Measurements from ENCODE around the gene NUP54.

Gene NUP54
- long read RNA-seq, transcript NUP54-211 (11 exons, 1,385 nt): minor isoform, 6 of 454 reads
- long read RNA-seq, transcript NUP54-201 (12 exons, 2,367 nt): major isoform, 376 of 454 reads
- long read RNA-seq, transcript NUP54-217 (11 exons, 1,563 nt): minor isoform, 5 of 454 reads
- long read RNA-seq, partial matches to known transcripts: 13 of 454 reads
- long read RNA-seq, other reads (novel, unspliced or antisense): 54 of 454 reads

GRCh38 chr4:76148142-76148865 is at the start of gene NUP54:
Gene NUP54, minus strand, starts transcription at chr4:76148397. Its CDS starts 23 bp downstream, at chr4:76148374.
- Histone ChIP-seq H3K4me3 (replicated peaks; ENCODE audit: insufficient read depth, low read length) (peak within 1 kb of the TSS; percentile 65), H3K27ac (replicated peaks) (peak within 1 kb of the TSS; percentile 97), H3K27me3 (ENCODE audit: insufficient read depth, poor library complexity, severe bottlenecking) (no peaks in the 10 kb centered on the region)
- DNase-seq (ENCODE audit: low read depth in 1 of 2, low spot score in 1 of 2): peak; percentile 88 to 96
- no peak for TF ChIP-seq SPI1 (IDR thresholded peaks at IDR 0.05; ENCODE audit: borderline replicate concordance, low read depth)
- TF ChIP-seq CTCF (IDR thresholded peaks at IDR 0.05; ENCODE audit: insufficient read depth, low read length): no peak
- TF ChIP-seq GABPA (IDR thresholded peaks at IDR 0.05; ENCODE audit: low read depth): peak; percentile 95
- TF ChIP-seq POLR2AphosphoS5 (IDR thresholded peaks at IDR 0.05; ENCODE audit: low read depth): peak; percentile 90
- peak; percentile 51 for TF ChIP-seq REST (IDR thresholded peaks at IDR 0.05; ENCODE audit: insufficient replicate concordance, low read depth)

GRCh38 chr4:76197031-76197743 is 49.0 kb upstream of the NUP54 start:
- Histone ChIP-seq H3K27ac (replicated peaks) (no peak overlapping the region), H3K27me3 (ENCODE audit: insufficient read depth, poor library complexity, severe bottlenecking) (no peaks in the 10 kb centered on the region), H3K4me3 (replicated peaks; ENCODE audit: insufficient read depth, low read length) (no peak overlapping the region)
- TF ChIP-seq GABPA (IDR thresholded peaks at IDR 0.05; ENCODE audit: low read depth): no peak
- no peak for TF ChIP-seq REST (IDR thresholded peaks at IDR 0.05; ENCODE audit: insufficient replicate concordance, low read depth)
- no peak for TF ChIP-seq SPI1 (IDR thresholded peaks at IDR 0.05; ENCODE audit: borderline replicate concordance, low read depth)
- DNase-seq (ENCODE audit: low read depth in 1 of 2, low spot score in 1 of 2): no peak

- no peak for TF ChIP-seq POLR2AphosphoS5 (IDR thresholded peaks at IDR 0.05; ENCODE audit: low read depth)
- no peak for TF ChIP-seq SPI1 (IDR thresholded peaks at IDR 0.05; ENCODE audit: borderline replicate concordance, low read depth)
- TF ChIP-seq GABPA (IDR thresholded peaks at IDR 0.05; ENCODE audit: low read depth): no peak
- no peak for TF ChIP-seq REST (IDR thresholded peaks at IDR 0.05; ENCODE audit: insufficient replicate concordance, low read depth)
- TF ChIP-seq CTCF (IDR thresholded peaks at IDR 0.05; ENCODE audit: insufficient read depth, low read length): no peak
- no peak for DNase-seq (ENCODE audit: low read depth in 1 of 2, low spot score in 1 of 2)
- Histone ChIP-seq H3K27me3 (ENCODE audit: insufficient read depth, poor library complexity, severe bottlenecking) (no peaks in the 10 kb centered on the region), H3K4me3 (replicated peaks; ENCODE audit: insufficient read depth, low read length) (no peak overlapping the region), H3K27ac (replicated peaks) (no peak overlapping the region)
These were observed 48.2 kb upstream of the NUP54 start for GRCh38 chr4:76196376-76196775.

Data from HL-60 (cell line).